Natural killer cell (primary cell): ENCODE data around the gene BRD7. TPM values are rescaled to one million over a fixed set of nuclear protein-coding genes. Genes with fewer than 3 reads are reported as not detected.

ENCODE experiments used
- ATAC-seq, 3 donors: fragments of 150-1000 bp in 2 of 3; fragments of 200-7000 bp in 1 of 3; cut with Tn5 transposase; 1 replicate in 1 of 3; 2 replicates in 2 of 3; pipeline ENCODE4 v1.10.0; 2021; ENCODE audit warnings: mild to moderate bottlenecking in 2 of 3, moderate library complexity in 2 of 3
- DNase-seq, 2 donors: peaks; one replicate each; pipeline versions ENCODE4 v3.0.0 to v3.0.0-alpha.2; 2013 to 2021; ENCODE audit warnings: mixed read lengths in 1 of 2
- H3K27ac ChIP-seq: one replicate; pipeline ENCODE4 v1.5.1; 2013; ENCODE audit warnings: mild to moderate bottlenecking, low read length
- H3K27me3 ChIP-seq: one replicate; pipeline ENCODE4 v1.6.1; 2013; ENCODE audit warnings: low read length; ENCODE audit not compliant: control insufficient read depth, insufficient read depth
- H3K36me3 ChIP-seq: one replicate; pipeline ENCODE4 v1.6.1; 2013; ENCODE audit warnings: low read length; ENCODE audit not compliant: control insufficient read depth, insufficient read depth
- H3K4me1 ChIP-seq: one replicate; pipeline ENCODE4 v1.6.1; 2013; ENCODE audit warnings: low read length; ENCODE audit not compliant: control insufficient read depth, insufficient read depth
- H3K4me3 ChIP-seq: one replicate; pipeline ENCODE4 v1.5.1; 2013; ENCODE audit warnings: low read length
- H3K9me3 ChIP-seq: one replicate; pipeline ENCODE4 v1.6.1; 2013; ENCODE audit warnings: low read length; ENCODE audit not compliant: control insufficient read depth, insufficient read depth
- H3K27ac Mint-ChIP-seq, 2 donors: one replicate each; pipeline ENCODE4 v1.8.0; 2022; ENCODE audit warnings: mild to moderate bottlenecking in 2 of 2, mixed read lengths in 2 of 2, moderate library complexity in 1 of 2
- H3K27me3 Mint-ChIP-seq, 2 donors: one replicate each; pipeline ENCODE4 v1.8.0; 2022; ENCODE audit warnings: low read depth in 2 of 2, mixed read lengths in 2 of 2
- H3K36me3 Mint-ChIP-seq: one replicate; pipeline ENCODE4 v1.8.0; 2022; ENCODE audit warnings: mixed read lengths
- H3K4me1 Mint-ChIP-seq, 2 donors: one replicate each; pipeline ENCODE4 v1.8.0; 2022; ENCODE audit warnings: mixed read lengths in 2 of 2
- H3K4me3 Mint-ChIP-seq: one replicate; pipeline ENCODE4 v1.8.0; 2022; ENCODE audit warnings: mild to moderate bottlenecking, moderate library complexity, mixed read lengths
- H3K9me3 Mint-ChIP-seq, 2 donors: one replicate each; pipeline ENCODE4 v1.8.0; 2022; ENCODE audit warnings: mixed read lengths in 2 of 2
- CTCF ChIP-seq: fragments of 200-600 bp; IDR thresholded peaks from one replicate; pipeline ENCODE4 v1.8.0; 2022; ENCODE audit warnings: antibody characterized with exemption
- WGBS: methylation state at CpG from one replicate; pipeline ENCODE4 v1.1.7; 2013; ENCODE audit warnings: missing lambda C conversion rate; ENCODE audit not compliant: insufficient coverage; 5-methylcytosine and 5-hydroxymethylcytosine counted together
- intact Hi-C: fragments of 100-400 bp; cut with micrococcal nuclease; formaldehyde crosslinking; loops from one replicate; pipeline ENCODE4 v1.14.2; 2022
- total RNA-seq, 4 donors: library from RNA; stranded (reverse); fragments of 120-200 nt in 1 of 4; gene quantifications; one replicate each; pipeline versions ENCODE4 v1.2.3 to v1.2.4, GENCODE V29; 2013 to 2022

The BRD7 gene
- total RNA-seq, 3 donors from 2014 or later (not counting 1 experiment from before 2014, with no cell fraction given), result 89.2 to 118 (median 94.9) TPM

DNA sequence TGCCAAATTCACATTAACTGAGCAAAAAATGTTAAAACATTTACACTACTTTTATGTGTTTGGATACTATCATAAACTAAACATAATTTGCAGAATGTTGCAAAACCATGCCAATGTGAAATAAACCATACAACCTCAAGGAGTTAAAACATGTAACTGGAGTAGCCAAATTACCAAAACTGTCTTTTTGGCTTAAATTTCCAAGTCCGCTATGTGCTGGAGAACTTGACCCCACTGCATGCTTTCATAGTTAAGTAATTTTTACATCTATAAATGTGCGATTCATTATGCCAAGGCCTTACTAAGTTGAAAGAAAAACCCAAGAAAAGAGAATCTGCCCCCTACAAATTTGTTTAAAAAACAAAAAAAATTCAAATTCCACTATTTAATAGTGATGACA lies 28.2 kb downstream of the BRD7 start:
- no peak overlapping the region for H3K4me3 Mint-ChIP-seq
- H3K36me3 Mint-ChIP-seq, result peaks cover 8% of the 10 kb centered on the region

GRCh38 chr16:50338371-50339231 lies 30.2 kb downstream of the BRD7 start:
- H3K4me3 ChIP-seq, result no peak overlapping the region
- H3K27me3 ChIP-seq, result no peaks in the 10 kb centered on the region

More for the DNA sequence above, 28.2 kb downstream of the BRD7 start:
- H3K4me1 Mint-ChIP-seq, result peaks cover 23 to 25% of the 10 kb centered on the region in 2 donors
- Histone ChIP-seq H3K4me1 (peaks cover 1% of the 10 kb centered on the region), H3K36me3 (peaks cover 20% of the 10 kb centered on the region), H3K9me3 (no peaks in the 10 kb centered on the region), H3K27ac (no peak overlapping the region), H3K4me3 (no peak overlapping the region), H3K27me3 (no peaks in the 10 kb centered on the region)
- 90% methylated on average over 2 of the region's 2 CpGs for WGBS
- intact Hi-C loops, result no loop called here
- H3K9me3 Mint-ChIP-seq, result no peaks in the 10 kb centered on the region
- ATAC-seq (no peak), DNase-seq (no peak)
- no peak overlapping the region for H3K27ac Mint-ChIP-seq
- TF ChIP-seq CTCF, result no peak
- no peaks in the 10 kb centered on the region for H3K27me3 Mint-ChIP-seq

GRCh38 chr16:50336884-50337283 lies 31.9 kb downstream of the BRD7 start:
- peak overlapping the region; percentile 99 for H3K27ac ChIP-seq

More at GRCh38 chr16:50338371-50339231, 30.2 kb downstream of the BRD7 start:
- DNase-seq, result peak in 1 of 2 donors; percentile 50
- Histone ChIP-seq H3K27ac (peak overlapping the region; percentile 99), H3K9me3 (no peaks in the 10 kb centered on the region), H3K36me3 (peaks cover 26% of the 10 kb centered on the region), H3K4me1 (peaks cover 10% of the 10 kb centered on the region)
- no peaks in the 10 kb centered on the region for H3K36me3 Mint-ChIP-seq
- H3K9me3 Mint-ChIP-seq, result no peaks in the 10 kb centered on the region
- H3K27me3 Mint-ChIP-seq, result no peaks in the 10 kb centered on the region
- no peak for TF ChIP-seq CTCF
- peak; percentile 54 to 82 (median 61) for ATAC-seq
- peaks cover 37 to 39% of the 10 kb centered on the region in 2 donors for H3K4me1 Mint-ChIP-seq
- peak overlapping the region; percentile 60 for H3K4me3 Mint-ChIP-seq
- intact Hi-C loops, result loop anchor here (2.0 to 5.0 kb wide), 3 partner anchors 16 to 186 kb away; partner anchors contain the start of gene TENT4B
- WGBS, result 55% methylated on average over 8 of the region's 8 CpGs
- H3K27ac Mint-ChIP-seq, result peak overlapping the region; percentile 90 to 98

More at GRCh38 chr16:50336884-50337283, 31.9 kb downstream of the BRD7 start:
- intact Hi-C loops, result loop anchor here (5.0 kb wide), 1 partner anchor 185 kb away; the partner anchor contains the start of gene TENT4B
- Mint-ChIP-seq H3K4me1 (peaks cover 39% of the 10 kb centered on the region in 2 donors), H3K27ac (peak overlapping the region; percentile 90 to 98), H3K36me3 (peaks cover 11% of the 10 kb centered on the region), H3K27me3 (no peaks in the 10 kb centered on the region), H3K9me3 (no peaks in the 10 kb centered on the region), H3K4me3 (peak overlapping the region; percentile 67)
- ATAC-seq, result no peak
- Histone ChIP-seq H3K9me3 (no peaks in the 10 kb centered on the region), H3K4me3 (no peak overlapping the region), H3K36me3 (peaks cover 34% of the 10 kb centered on the region), H3K27me3 (no peaks in the 10 kb centered on the region), H3K4me1 (peaks cover 10% of the 10 kb centered on the region)
- WGBS, result no CpG with 5 or more reads among the region's 1 CpG
- TF ChIP-seq CTCF, result no peak
- no peak for DNase-seq
